ENCODE data around the gene RPS2.

Gene RPS2

GRCh38 chr16:1945559-1946391, 18.9 kb downstream of the RPS2 start:
- peaks cover 5% of the 10 kb centered on the region; the same call in 1 of the 2 replicates for H3K4me1 ChIP-seq
- no peak overlapping the region for H3K4me3 ChIP-seq (ENCODE audit: low read depth, low read length)
- no peaks in the 10 kb centered on the region for H3K9me3 ChIP-seq
- no peaks in the 10 kb centered on the region for H3K36me3 ChIP-seq
- H3K27me3 ChIP-seq: no peaks in the 10 kb centered on the region
- no peak for TF ChIP-seq CTCF (IDR thresholded peaks at IDR 0.05; ENCODE audit: low read depth, low read length)
- DNase-seq: no peak

DNA sequence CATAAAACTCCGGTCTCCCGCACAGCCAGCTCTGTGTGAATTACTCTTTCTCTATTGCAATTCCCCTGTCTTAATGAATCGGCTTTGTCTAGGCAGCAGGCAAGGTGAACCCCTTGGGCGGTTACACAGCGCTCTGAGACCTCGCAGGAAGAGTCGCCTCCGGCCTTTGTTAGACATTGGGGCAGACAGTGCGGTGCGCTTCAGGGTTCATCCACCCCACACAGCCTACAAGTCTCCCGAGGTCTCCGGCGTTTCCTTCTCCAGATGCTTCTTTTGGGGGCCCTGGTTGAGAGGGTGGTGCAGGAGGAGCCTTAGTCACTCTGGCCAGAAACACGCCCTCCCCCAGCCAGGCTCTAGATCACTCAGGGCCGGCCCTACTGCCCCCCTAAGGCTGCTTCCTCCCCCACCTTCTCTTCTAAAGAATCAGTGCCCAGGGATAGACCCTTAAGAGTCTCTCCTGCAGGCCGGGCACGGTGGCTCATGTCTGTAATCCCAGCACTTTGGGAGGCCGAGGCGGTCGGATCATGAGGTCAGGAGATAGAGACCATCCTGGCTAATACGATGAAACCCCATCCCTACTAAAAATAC, 19.9 kb downstream of the RPS2 start:
- H3K36me3 ChIP-seq: no peaks in the 10 kb centered on the region
- no peak overlapping the region for H3K4me3 ChIP-seq (ENCODE audit: low read depth, low read length)
- no peaks in the 10 kb centered on the region for H3K9me3 ChIP-seq
- peaks cover 5% of the 10 kb centered on the region; the same call in 1 of the 2 replicates for H3K4me1 ChIP-seq
- no peak for DNase-seq
- H3K27me3 ChIP-seq: no peaks in the 10 kb centered on the region
- TF ChIP-seq CTCF (IDR thresholded peaks at IDR 0.05; ENCODE audit: low read depth, low read length): no peak

- DNase-seq: peak; percentile 100
- Histone ChIP-seq H3K27me3 (no peaks in the 10 kb centered on the region), H3K9me3 (no peaks in the 10 kb centered on the region), H3K4me3 (ENCODE audit: low read depth, low read length) (peak within 1 kb of the TSS; percentile 83), H3K36me3 (peaks cover 3% of the 10 kb centered on the region; the same call in 1 of the 2 replicates), H3K4me1 (peaks cover 5% of the 10 kb centered on the region; the same call in 1 of the 2 replicates)
- no peak for TF ChIP-seq CTCF (IDR thresholded peaks at IDR 0.05; ENCODE audit: low read depth, low read length)
These were observed 21.6 kb downstream of the RPS2 start, which contains the start of gene MSRB1 for GRCh38 chr16:1942810-1943726. Gene MSRB1, minus strand, starts transcription at chr16:1943199. Its CDS starts 43 bp downstream, at chr16:1943156.

DNA sequence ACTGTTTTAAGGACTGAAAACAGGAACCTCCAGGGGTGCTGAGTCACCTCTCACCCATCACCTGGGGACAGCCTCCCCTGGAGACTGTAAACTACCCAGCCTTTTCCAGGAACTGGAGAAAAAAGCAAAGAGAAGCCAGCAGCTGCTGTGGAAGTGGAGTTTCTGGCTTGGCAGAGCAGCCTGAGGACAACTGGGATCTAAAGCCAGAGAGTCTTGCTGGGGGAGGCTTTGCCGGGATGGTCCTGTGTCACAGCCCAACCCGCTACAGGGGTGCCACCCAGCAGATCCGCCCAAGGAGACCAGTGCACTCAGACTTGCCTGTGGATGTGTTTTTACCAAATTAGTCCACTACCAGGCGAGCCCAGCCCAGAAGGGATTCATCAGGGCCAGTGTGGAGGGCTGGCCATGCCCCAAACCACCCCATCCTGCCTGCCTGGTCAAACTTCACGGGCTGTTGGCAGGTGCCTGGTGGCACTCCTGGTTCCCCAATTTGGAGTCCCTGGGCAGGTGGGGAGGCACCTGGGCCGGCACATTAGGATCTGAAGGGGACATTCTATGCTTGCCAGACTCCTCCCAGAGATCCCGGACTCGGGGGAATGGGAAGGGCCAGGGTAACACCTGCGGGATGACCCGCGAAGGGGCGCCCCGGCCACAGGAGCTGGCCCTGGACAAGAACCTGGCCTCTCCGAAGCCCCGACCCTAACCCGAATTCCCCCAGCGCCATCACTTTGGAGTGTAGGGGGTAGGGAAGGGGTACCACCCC, 22.4 kb downstream of the RPS2 start:
- H3K36me3 ChIP-seq: peaks cover 6% of the 10 kb centered on the region; the same call in 1 of the 2 replicates
- DNase-seq: no peak
- H3K27me3 ChIP-seq: no peaks in the 10 kb centered on the region
- H3K4me3 ChIP-seq (ENCODE audit: low read depth, low read length): peak overlapping the region; percentile 83
- H3K9me3 ChIP-seq: no peaks in the 10 kb centered on the region
- peaks cover 5% of the 10 kb centered on the region; the same call in 1 of the 2 replicates for H3K4me1 ChIP-seq
- TF ChIP-seq CTCF (IDR thresholded peaks at IDR 0.05; ENCODE audit: low read depth, low read length): no peak

- no peak for DNase-seq
- peaks cover 5% of the 10 kb centered on the region; the same call in 1 of the 2 replicates for H3K4me1 ChIP-seq
- H3K9me3 ChIP-seq: no peaks in the 10 kb centered on the region
- H3K4me3 ChIP-seq (ENCODE audit: low read depth, low read length): no peak overlapping the region
- H3K36me3 ChIP-seq: peaks cover 6% of the 10 kb centered on the region; the same call in 1 of the 2 replicates
- peak; percentile 23; the same call in 1 of the 2 replicates for TF ChIP-seq CTCF (IDR thresholded peaks at IDR 0.05; ENCODE audit: low read depth, low read length)
- no peaks in the 10 kb centered on the region for H3K27me3 ChIP-seq
These were observed 23.2 kb downstream of the RPS2 start for GRCh38 chr16:1941162-1942046.

All from BE2C (cell line).